MM.1S (cell line): ENCODE measurements around the gene TCEANC.

Source experiments
- EZH2 ChIP-seq: fragments of 300-600 bp; sonication (generic); optimal IDR thresholded peaks from 2 replicates; pipeline ENCODE3; 2017; ENCODE audit warnings: low read depth, mild to moderate bottlenecking, antibody characterized with exemption, low read length, mixed read lengths
- EZH2phosphoT487 ChIP-seq: fragments of 300-600 bp; sonication (generic); IDR thresholded peaks from 2 replicates; pipeline ENCODE4 v1.6.1; 2018; ENCODE audit warnings: antibody characterized with exemption, low read length
- TF ChIP-seq, protein P1 (sequence below): fragments of 300-600 bp; sonication (generic); IDR thresholded peaks from 2 replicates; pipeline ENCODE4 v1.5.1; 2016; ENCODE audit warnings: antibody characterized with exemption, low read length, mixed read lengths

DNA sequence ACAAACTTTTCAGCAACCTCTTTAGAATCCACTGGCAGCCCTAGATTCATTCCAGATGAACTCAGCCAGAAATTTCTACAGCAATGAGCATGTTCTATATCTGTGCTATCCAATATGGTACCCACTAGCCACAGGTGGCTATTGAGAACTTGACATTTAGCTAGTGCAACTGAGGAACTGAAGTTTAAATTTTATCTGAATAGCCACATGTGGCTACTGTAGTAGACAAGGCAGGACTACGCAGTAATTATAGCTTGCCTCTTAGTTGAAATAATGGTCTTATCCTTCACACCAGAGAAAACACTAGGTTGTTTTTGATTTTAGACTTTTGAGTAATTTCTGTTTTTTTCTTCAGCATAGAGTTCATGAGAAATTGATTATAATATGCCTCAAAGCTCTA lies 2.6 kb upstream of the TCEANC start:
- TF ChIP-seq, protein P1, sequence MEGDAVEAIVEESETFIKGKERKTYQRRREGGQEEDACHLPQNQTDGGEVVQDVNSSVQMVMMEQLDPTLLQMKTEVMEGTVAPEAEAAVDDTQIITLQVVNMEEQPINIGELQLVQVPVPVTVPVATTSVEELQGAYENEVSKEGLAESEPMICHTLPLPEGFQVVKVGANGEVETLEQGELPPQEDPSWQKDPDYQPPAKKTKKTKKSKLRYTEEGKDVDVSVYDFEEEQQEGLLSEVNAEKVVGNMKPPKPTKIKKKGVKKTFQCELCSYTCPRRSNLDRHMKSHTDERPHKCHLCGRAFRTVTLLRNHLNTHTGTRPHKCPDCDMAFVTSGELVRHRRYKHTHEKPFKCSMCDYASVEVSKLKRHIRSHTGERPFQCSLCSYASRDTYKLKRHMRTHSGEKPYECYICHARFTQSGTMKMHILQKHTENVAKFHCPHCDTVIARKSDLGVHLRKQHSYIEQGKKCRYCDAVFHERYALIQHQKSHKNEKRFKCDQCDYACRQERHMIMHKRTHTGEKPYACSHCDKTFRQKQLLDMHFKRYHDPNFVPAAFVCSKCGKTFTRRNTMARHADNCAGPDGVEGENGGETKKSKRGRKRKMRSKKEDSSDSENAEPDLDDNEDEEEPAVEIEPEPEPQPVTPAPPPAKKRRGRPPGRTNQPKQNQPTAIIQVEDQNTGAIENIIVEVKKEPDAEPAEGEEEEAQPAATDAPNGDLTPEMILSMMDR: no peak
- no peak for TF ChIP-seq EZH2
- TF ChIP-seq EZH2phosphoT487: no peak
